Articular chondrocyte of knee joint (primary cell): ENCODE measurements around the gene TLE6. TPM values are rescaled to one million over a fixed set of nuclear protein-coding genes. Genes with fewer than 3 reads are reported as not detected.

Source experiments
- total RNA-seq: library from RNA; depleted of rRNA; stranded (reverse); fragments of >200 nt; gene quantifications from 2 replicates; pipeline ENCODE4 v1.2.3, GENCODE V29; 2012

TLE6 gene
- total RNA-seq = 2.7 and 2.8 TPM in 2 replicates

GRCh38 chr19:2977001-2977745, at the start of gene TLE6:
TSS of gene TLE6 (plus strand) at chr19:2977564. CDS start at chr19:2978234, 670 bp downstream.

GRCh38 chr19:2944775-2945574, 32.4 kb upstream of the TLE6 start, which contains the start of gene ZNF77:
TSS of gene ZNF77 (minus strand) at chr19:2944971. CDS start at chr19:2944840, 131 bp downstream.

GRCh38 chr19:3029065-3029923, 51.9 kb downstream of the TLE6 start, which contains the start of gene TLE2:
TSS of gene TLE2 (minus strand) at chr19:3029280. CDS start at chr19:3028904, 376 bp downstream.

Other genes with a start within 250 kb of the TLE6 start
- 23.7 and 24.7 TPM in 2 replicates for gene SLC39A3, start 237.5 kb upstream of the TLE6 start, total RNA-seq
- 33.5 and 34.1 TPM in 2 replicates for gene SGTA, start 194.3 kb upstream of the TLE6 start, total RNA-seq
- 53.1 and 53.8 TPM in 2 replicates for gene THOP1, start 192.1 kb upstream of the TLE6 start, total RNA-seq
- gene ZNF554, start 157.7 kb upstream of the TLE6 start, total RNA-seq = 5.4 and 6.1 TPM in 2 replicates
- gene ZNF555, start 136.1 kb upstream of the TLE6 start, total RNA-seq = 7.8 and 9.2 TPM in 2 replicates
- gene ZNF556, start 110.2 kb upstream of the TLE6 start, total RNA-seq = not detected in 2 replicates
- 4.2 and 4.9 TPM in 2 replicates for gene ZNF57, start 76.6 kb upstream of the TLE6 start, total RNA-seq
- 3.8 and 4.6 TPM in 2 replicates for gene ZNF77, start 32.6 kb upstream of the TLE6 start, total RNA-seq
- 4.5 and 8.1 TPM in 2 replicates for gene TLE2, start 51.7 kb downstream of the TLE6 start, total RNA-seq
- 174 and 211 TPM in 2 replicates for gene TLE5, start 84.9 kb downstream of the TLE6 start, total RNA-seq
- gene GNA11, start 116.8 kb downstream of the TLE6 start, total RNA-seq = 42.6 and 51.4 TPM in 2 replicates
- not detected in 2 replicates for gene GNA15, start 158.5 kb downstream of the TLE6 start, total RNA-seq
- gene S1PR4, start 201.2 kb downstream of the TLE6 start, total RNA-seq = not detected in 2 replicates
- 31.2 and 31.9 TPM in 2 replicates for gene NCLN, start 208.4 kb downstream of the TLE6 start, total RNA-seq
- 0.13 and 0.22 TPM in 2 replicates for gene CELF5, start 247.1 kb downstream of the TLE6 start, total RNA-seq